AG09309 (cell line): Measurements from ENCODE around the gene MYO7A.

ENCODE experiments used
- DNase-seq: peaks from one replicate; pipeline ENCODE4 v3.0.0-alpha.2; 2010; ENCODE audit warnings: low read depth
- H3K4me3 ChIP-seq: 2 replicates; pipeline ENCODE4 v1.5.1; 2011; ENCODE audit warnings: mild to moderate bottlenecking, low read depth, low read length, moderate library complexity; ENCODE audit not compliant: control insufficient read depth
- TF ChIP-seq, protein P1 (sequence below): IDR thresholded peaks from 2 replicates; pipeline ENCODE4 v1.5.1; 2011; ENCODE audit warnings: mild to moderate bottlenecking, low read depth, low read length, inconsistent platforms; ENCODE audit not compliant: insufficient read depth, control insufficient read depth; ENCODE audit errors: missing control alignments

MYO7A gene

DNA sequence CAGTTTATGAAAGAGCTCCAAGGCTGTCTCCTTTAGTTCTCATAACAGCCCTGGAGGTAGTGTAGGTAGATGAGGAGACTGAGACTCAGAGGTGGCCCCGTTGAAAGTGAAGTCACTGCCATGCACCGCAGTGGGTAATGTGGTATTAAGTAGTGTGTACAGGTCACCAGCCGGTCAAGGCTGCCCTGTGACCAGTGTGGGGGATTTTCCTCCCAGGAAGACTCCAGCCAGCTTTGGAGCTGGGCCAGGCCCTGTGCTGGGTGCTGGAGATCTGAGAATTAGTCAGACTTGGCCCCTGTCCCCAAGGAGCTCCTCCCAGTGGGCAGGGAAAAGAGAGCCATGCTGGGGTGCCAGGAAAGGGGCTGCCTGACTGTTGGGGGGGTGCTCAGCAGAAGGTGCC is 20.1 kb upstream of the MYO7A start:
- TF ChIP-seq, protein P1, sequence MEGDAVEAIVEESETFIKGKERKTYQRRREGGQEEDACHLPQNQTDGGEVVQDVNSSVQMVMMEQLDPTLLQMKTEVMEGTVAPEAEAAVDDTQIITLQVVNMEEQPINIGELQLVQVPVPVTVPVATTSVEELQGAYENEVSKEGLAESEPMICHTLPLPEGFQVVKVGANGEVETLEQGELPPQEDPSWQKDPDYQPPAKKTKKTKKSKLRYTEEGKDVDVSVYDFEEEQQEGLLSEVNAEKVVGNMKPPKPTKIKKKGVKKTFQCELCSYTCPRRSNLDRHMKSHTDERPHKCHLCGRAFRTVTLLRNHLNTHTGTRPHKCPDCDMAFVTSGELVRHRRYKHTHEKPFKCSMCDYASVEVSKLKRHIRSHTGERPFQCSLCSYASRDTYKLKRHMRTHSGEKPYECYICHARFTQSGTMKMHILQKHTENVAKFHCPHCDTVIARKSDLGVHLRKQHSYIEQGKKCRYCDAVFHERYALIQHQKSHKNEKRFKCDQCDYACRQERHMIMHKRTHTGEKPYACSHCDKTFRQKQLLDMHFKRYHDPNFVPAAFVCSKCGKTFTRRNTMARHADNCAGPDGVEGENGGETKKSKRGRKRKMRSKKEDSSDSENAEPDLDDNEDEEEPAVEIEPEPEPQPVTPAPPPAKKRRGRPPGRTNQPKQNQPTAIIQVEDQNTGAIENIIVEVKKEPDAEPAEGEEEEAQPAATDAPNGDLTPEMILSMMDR: no peak
- no peak overlapping the region for H3K4me3 ChIP-seq
- peak; percentile 62 for DNase-seq

DNA sequence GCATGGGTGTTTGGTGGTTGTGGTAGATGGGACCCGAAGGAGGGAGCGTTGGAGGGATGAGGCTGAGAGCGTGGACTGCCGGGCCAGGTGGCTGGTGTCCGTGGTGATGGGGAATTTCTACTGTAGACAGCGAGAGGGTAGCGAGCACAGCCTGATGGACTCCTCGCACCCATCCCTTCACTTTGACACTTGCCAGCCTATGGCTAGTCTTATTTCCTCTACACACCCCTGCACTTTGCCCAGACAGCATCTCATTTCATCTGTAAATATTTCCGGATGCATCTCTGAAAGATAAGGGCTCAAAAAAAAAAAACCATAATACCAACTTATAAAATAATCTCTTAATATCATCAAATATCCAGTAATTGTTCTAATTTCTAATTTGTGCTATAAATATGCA is 19.6 kb upstream of the MYO7A start:
- TF ChIP-seq, protein P1: no peak
- H3K4me3 ChIP-seq: no peak overlapping the region
- no peak for DNase-seq

DNA sequence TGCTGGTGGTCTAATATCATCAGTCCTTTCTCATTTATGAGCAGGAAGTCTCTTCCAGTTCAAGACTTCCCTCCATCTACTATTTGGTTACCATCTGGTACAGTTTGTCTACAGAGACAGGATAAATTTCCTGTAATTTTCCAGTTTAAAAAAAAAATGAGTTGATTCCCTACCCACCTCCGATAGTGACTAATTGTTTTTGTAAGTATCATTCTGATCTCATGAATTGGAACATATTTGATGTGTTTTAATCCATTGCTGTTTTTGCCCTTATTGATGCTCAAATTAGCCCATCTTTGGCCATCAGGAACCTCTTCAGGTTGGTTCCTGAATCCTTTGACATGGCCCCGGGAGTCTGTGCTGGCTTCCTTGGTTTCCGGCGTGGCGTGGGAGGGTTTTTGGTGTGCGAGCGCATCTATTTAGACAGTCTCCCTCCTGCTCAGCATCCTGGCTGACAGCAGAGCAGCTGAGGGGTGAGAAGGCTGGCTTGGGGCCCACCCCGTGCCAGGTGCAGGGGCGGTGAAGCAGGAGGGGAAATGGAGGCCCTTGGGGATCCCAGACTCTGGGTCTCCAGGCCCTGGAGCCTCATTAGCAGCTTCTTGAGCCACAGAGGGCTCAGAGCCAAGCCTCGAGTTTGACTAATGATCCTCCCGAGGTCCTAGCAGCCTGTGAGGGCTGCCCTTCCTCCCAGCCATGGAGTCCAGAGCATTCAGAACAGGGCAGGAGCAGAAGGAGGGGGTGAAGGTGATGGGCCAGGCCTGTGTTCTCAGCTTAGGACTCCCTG is 18.6 kb upstream of the MYO7A start:
- DNase-seq: no peak
- no peak overlapping the region for H3K4me3 ChIP-seq
- TF ChIP-seq, protein P1: no peak

DNA sequence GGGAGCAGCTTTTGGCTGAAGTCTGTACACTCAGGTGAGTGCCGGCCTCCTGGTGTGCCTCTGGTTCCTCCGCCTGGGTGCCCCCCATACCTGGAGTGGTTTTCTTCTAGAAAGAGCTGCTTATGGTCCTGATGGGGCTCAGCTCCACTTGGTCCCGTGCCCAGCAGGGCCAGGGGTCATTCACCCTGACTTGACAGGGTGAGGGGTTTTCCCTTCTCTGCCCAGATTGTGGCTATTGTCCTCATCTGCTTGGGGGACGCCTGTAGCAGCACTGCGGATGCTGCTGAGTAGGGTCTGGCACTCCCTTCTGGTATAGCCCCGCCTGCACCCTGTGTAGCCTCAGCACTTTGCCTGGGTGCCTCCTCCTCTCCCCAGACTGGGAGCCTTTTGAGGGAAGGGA is 17.2 kb upstream of the MYO7A start:
- TF ChIP-seq, protein P1: no peak
- no peak overlapping the region for H3K4me3 ChIP-seq
- DNase-seq: no peak

DNA sequence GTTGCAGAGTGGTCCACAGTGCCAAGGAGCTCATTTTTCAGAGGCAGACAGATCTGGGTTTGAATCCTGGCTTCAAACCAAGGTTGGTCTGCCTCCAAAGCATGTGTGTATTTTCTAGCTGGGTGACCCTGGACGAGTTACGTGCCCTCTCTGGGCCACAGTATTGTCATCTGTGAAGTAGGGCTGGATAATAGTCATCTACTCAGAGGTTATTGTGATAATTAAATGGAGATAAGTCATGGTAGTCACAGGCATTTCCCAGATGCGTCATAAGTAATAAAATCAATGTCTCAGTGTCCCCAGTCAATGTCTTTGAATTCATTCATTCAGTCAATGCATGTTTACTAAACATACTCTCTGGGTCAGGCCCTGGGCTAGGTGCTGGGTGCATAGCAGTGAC is 16.8 kb upstream of the MYO7A start:
- TF ChIP-seq, protein P1: no peak
- DNase-seq: no peak
- no peak overlapping the region for H3K4me3 ChIP-seq

DNA sequence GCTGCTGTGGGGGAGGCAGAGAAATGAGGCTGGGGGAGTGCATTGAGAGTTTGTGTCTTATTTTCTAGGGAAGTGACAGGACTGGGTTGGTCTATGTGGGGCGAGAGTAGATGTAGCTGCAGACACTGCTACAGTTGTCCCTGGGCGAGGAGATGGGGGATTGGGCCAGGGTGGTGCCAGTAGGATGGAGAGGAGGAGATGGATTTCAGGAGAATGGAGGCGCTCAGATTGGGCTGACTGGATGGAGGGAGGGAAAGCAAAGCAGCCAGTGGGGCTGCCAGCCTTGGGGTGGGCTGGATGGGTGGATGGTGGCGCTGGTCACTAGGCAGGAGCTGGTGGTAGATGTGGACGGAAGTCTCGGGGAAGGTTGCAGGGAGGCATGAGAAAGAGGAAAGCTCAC is 16.1 kb upstream of the MYO7A start:
- H3K4me3 ChIP-seq: no peak overlapping the region
- DNase-seq: no peak
- TF ChIP-seq, protein P1: no peak
